ENCODE measurements around the gene HIGD1C.

HIGD1C gene

GRCh38 chr12:50971946-50972345 is 19.6 kb downstream of the HIGD1C start:
- peak; percentile 56 for DNase-seq (ENCODE audit: extremely low read depth, low read depth)
- TF ChIP-seq CTCF (IDR thresholded peaks at IDR 0.05; ENCODE audit: low read depth, low read length): no peak

- no peak for DNase-seq (ENCODE audit: extremely low read depth, low read depth)
- TF ChIP-seq CTCF (IDR thresholded peaks at IDR 0.05; ENCODE audit: low read depth, low read length): no peak
These were observed 27.2 kb downstream of the HIGD1C start for GRCh38 chr12:50979369-50980052.

GRCh38 chr12:50980545-50980944 is 28.2 kb downstream of the HIGD1C start:
- no peak for TF ChIP-seq CTCF (IDR thresholded peaks at IDR 0.05; ENCODE audit: low read depth, low read length)
- no peak for DNase-seq (ENCODE audit: extremely low read depth, low read depth)

- no peak for TF ChIP-seq CTCF (IDR thresholded peaks at IDR 0.05; ENCODE audit: low read depth, low read length)
- DNase-seq (ENCODE audit: extremely low read depth, low read depth): no peak
These were observed 29.2 kb downstream of the HIGD1C start for GRCh38 chr12:50981319-50982239.

- no peak for TF ChIP-seq CTCF (IDR thresholded peaks at IDR 0.05; ENCODE audit: low read depth, low read length)
- no peak for DNase-seq (ENCODE audit: extremely low read depth, low read depth)
These were observed 32.4 kb downstream of the HIGD1C start for GRCh38 chr12:50984586-50985298.

GRCh38 chr12:50985322-50985721 is 33.0 kb downstream of the HIGD1C start:
- DNase-seq (ENCODE audit: extremely low read depth, low read depth): peak; percentile 35
- no peak for TF ChIP-seq CTCF (IDR thresholded peaks at IDR 0.05; ENCODE audit: low read depth, low read length)

Data from AG09319 (cell line).